Measurements from ENCODE around the gene GGT6.

- no peak for TF ChIP-seq CTCF (conservative IDR thresholded peaks at IDR 0.05; ENCODE audit: low read length)
- TF ChIP-seq EZH2phosphoT487 (IDR thresholded peaks at IDR 0.05; ENCODE audit: borderline replicate concordance), result no peak
These were observed 17.6 kb downstream of the GGT6 start for GRCh38 chr17:4542726-4543191.
